Activated CD4-positive, alpha-beta T cell treated with anti-CD3 and anti-CD28 coated beads, Interleukin-2, amount 50 U/mL, for 16 hours (primary cell): ENCODE measurements around the gene MED25.

Experiments
- DNase-seq: peaks from one replicate; pipeline ENCODE4 v3.0.0-alpha.2; 2020

MED25 gene

GRCh38 chr19:49845414-49845813 lies 27.3 kb downstream of the MED25 start:
- no peak for DNase-seq

GRCh38 chr19:49846408-49846807 lies 28.3 kb downstream of the MED25 start:
- no peak for DNase-seq

GRCh38 chr19:49847731-49848696 lies 29.9 kb downstream of the MED25 start:
- DNase-seq, result peak; percentile 62

- peak; percentile 44 for DNase-seq
These were observed 30.8 kb downstream of the MED25 start for GRCh38 chr19:49848938-49849337.

GRCh38 chr19:49849433-49850220 lies 31.5 kb downstream of the MED25 start:
- no peak for DNase-seq

GRCh38 chr19:49850221-49850486 lies 32.1 kb downstream of the MED25 start:
- DNase-seq, result no peak

GRCh38 chr19:49850487-49851342 lies 32.6 kb downstream of the MED25 start, which contains the start of gene PTOV1:
PTOV1 (plus strand) TSS chr19:49851159.
- DNase-seq, result peak; percentile 90

- no peak for DNase-seq
These were observed 33.6 kb downstream of the MED25 start for GRCh38 chr19:49851456-49852259.

GRCh38 chr19:49852631-49853126 lies 34.6 kb downstream of the MED25 start:
- DNase-seq, result no peak

- no peak for DNase-seq
These were observed 35.8 kb downstream of the MED25 start for GRCh38 chr19:49853852-49854377.

- DNase-seq, result no peak
These were observed 36.5 kb downstream of the MED25 start for GRCh38 chr19:49854378-49855263.

- DNase-seq, result no peak
These were observed 37.2 kb downstream of the MED25 start for GRCh38 chr19:49855277-49855675.

- no peak for DNase-seq
These were observed 37.8 kb downstream of the MED25 start for GRCh38 chr19:49855676-49856573.

GRCh38 chr19:49856574-49857021 lies 38.5 kb downstream of the MED25 start:
- no peak for DNase-seq

GRCh38 chr19:49857061-49857837 lies 39.2 kb downstream of the MED25 start:
- no peak for DNase-seq

GRCh38 chr19:49857838-49858087 lies 39.7 kb downstream of the MED25 start:
- DNase-seq, result no peak

GRCh38 chr19:49858088-49858985 lies 40.2 kb downstream of the MED25 start:
- DNase-seq, result no peak
